Left ventricle myocardium superior (tissue), 1 donor: ENCODE results near the gene CCDC170. TPM values are rescaled to one million over a fixed set of nuclear protein-coding genes. Genes with fewer than 3 reads are reported as not detected.

Experiments
- ATAC-seq: fragments of 200-7000 bp; cut with Tn5 transposase; one replicate; pipeline ENCODE4 v1.9.1; 2020; ENCODE audit warnings: mild to moderate bottlenecking, moderate library complexity
- DNase-seq: peaks from one replicate; pipeline ENCODE4 v3.0.0-alpha.2; 2020
- intact Hi-C: fragments of 100-400 bp; cut with micrococcal nuclease; formaldehyde crosslinking; loops from one replicate; pipeline ENCODE4 v1.11.0; 2022
- total RNA-seq: library from RNA; stranded (reverse); fragmentation: NEBNext Ultra II Directional; extraction: Animal tissue kit (Norgen Biotek cat#: 25700); gene quantifications from one replicate; pipeline ENCODE4 v1.2.1, GENCODE V29; 2021
- donor health status: DM: no; HTN: yes; CAD: no; lungs with severe emphysema.

Gene CCDC170
- total RNA-seq, 1 donor from 2014 or later, result 0.47 TPM

DNA sequence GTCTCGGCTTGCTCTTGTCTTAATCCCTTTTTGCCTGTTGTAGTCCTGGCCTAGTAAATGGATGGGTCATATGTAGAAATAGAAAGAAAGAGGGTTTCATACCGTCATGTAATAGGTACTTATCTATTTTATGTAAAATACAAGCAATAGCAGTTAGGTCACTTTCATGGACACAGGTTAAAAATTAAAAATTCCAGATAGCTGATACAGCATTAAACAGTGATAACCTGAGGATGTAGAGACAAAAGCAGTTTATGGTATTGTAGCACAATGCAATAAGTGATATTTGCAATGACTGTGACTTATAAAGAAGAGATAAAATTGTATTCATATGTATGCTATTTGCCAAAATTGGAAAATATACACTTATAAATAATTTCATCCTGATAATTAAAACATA, 96.9 kb downstream of the CCDC170 start:
- DNase-seq (no peak), ATAC-seq (no peak)
- intact Hi-C loops, result no loop called here

DNA sequence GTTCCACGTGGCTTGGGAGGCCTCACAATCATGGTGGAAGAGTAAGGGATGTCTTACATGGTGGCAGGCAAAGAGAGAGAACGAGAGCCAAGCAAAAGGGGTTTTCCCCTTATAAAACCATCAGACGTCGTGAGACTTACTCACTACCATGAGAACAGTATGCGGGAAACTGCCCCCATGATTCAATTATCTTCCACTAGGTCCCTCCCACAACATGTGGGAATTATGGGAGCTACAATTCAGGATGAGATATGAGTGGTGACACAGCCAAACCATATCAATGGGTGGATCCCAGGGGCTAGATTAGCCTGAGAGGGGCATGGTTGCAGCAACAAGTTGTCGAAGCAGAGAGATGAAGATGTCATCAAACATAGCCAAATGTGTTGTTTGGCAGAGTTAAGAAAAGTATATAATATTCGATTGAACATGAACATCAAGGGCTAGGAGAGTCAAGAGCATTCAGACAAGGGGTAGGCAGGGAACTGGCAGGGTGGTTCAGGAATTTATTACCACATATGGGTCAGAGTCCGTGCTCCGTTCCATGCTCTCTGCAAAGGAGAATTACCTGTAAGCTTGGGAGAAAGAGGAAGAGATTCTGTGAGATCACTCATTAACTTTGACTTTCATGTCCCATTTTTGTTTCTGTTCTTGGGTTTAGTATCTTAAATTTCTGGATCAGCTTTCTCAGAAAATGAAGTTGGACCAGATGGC, 98.8 kb downstream of the CCDC170 start:
- DNase-seq, result no peak
- intact Hi-C loops, result no loop called here
- no peak for ATAC-seq

DNA sequence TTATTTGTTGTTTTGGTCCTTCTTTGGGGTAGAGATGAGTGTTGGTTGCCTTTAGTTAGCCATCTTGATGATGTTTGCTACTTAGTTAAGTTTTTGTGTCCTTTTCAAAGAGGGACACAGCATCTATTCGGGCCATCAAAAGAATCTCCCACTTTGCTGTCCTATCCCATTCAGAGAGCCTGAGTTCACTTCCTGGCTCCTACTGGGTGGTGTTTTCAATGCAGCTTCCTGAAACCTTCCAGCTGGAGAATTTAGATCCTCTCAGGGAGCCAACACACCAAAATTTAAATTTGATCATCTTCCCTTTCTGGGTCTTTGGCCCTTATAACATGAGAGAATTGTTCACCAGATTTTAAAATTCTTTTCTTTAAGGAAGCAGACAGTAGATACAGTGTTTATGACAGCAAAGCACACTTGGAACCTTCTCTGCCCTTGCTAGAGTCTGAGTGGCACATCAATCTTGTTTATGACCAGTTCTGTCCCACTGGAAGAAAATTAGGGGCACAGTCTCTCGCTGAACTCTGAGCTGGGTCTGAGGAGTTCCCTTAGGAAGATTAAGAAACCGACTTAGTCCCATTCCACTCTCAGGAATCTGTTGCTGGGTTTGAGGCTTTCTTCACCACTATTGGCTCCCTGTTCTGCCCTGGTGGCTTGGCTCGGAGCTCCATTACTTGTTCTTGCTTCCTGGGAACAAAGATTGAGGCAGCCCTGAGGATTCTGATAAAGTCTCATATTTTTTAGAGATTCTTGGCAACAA, 115.5 kb downstream of the CCDC170 start:
- ATAC-seq (peak; percentile 95), DNase-seq (peak; percentile 59)
- intact Hi-C loops, result no loop called here

DNA sequence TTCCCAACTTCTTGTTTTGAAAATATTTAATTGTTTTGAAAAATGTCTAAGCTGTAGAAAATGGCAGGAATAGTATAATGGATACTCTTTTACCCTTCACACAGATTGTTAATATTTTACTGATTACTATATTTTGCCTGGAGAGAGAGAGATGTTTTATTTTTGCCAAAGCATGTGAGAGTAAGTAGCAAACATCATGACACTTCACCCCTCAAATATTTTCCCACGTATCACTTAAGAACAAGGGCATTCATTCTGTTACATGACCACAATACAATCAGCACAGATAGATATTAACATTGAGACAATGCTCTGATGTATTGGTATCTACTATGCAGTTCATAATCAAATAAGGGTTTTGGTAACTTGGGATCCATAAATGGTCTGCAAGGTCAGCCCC, 116.5 kb downstream of the CCDC170 start:
- intact Hi-C loops, result no loop called here
- DNase-seq (no peak), ATAC-seq (no peak)

GRCh38 chr6:151614630-151615029, 120.8 kb downstream of the CCDC170 start:
- intact Hi-C loops, result no loop called here
- DNase-seq, result no peak
- peak; percentile 39 for ATAC-seq

DNA sequence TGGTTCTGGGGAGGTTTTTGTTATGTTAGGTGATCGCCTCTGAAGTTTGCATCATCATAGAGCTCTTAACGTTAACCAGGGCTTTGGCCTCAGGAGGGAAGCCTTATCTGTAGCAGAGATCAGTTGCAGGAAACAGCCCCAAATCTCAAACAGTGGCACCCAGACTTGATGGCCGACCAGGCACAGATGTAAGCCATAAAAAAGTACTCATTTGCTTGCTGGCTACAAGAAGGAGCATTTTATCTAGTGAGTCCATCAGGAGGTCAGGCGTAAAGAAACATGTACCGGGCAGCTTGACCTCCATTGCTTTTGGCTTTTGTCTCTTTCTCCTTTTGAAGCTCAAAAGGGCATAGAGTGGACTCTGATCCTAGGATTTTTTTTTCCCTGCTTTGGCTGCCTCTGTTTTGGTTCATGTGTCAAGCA, 122.3 kb downstream of the CCDC170 start:
- ATAC-seq (no peak), DNase-seq (no peak)
- intact Hi-C loops, result no loop called here

- ATAC-seq, result no peak
- intact Hi-C loops, result no loop called here
Measured at GRCh38 chr6:151616600-151616999, 122.8 kb downstream of the CCDC170 start.

DNA sequence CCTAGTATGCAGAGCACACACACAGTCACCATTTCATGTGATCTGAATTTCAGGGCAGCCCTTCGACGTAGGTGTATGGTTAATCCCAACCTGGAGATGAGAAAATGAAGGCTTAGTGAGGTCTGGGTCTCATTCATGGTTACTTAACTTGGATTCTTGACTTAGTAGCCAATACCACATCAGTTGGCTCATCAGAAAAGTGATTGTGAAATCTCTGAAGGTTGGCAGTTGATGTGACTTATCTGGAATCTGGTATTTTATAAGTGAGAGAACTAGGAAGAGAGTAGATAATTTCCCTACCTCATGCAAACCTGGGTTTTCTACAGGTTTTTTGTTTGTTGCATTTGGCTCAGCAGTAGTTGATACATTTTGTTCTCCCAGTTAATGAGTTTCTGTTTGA, 123.7 kb downstream of the CCDC170 start:
- intact Hi-C loops, result no loop called here
- DNase-seq, result no peak
- no peak for ATAC-seq

More at GRCh38 chr6:151616600-151616999, 122.8 kb downstream of the CCDC170 start:
- DNase-seq, result no peak

DNA sequence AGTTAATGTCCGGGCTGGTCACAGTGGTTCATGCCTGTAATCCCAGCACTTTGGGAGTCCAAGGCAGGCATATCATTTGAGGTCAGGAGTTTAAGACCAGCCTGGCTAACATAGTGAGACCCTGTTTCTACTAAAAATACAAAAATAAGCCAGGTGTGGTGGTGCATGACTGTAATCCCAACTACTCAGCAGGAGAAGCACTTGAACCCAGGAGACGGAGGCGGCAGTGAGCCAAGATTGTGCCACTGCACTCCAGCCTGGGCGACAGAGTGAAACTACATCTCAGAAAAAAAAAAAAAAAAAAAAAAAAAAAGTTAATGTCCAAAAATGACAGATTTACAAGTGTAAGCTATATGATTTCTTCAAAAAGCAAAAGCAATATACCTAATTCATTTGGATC, 124.9 kb downstream of the CCDC170 start:
- intact Hi-C loops, result no loop called here
- DNase-seq (no peak), ATAC-seq (no peak)

DNA sequence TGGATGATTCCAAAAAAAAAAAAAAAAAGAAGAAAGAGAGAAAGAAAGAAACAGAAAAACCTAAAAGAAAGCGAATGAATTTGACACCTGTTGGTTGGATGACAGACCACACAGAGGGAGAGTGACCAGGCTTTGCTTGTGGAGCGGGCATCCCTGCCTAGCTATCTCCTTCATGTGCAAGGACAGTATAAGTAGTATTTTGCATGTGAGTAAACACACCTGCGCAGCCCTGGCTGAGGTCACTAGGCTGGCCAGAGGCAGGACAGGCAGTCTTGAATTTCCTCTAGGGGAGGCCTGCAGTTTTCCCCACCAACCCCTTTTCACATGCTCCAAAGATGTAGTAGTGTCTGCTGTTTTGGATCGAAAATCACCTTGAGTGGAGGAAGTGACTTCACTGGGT, 126.4 kb downstream of the CCDC170 start:
- no peak for DNase-seq
- intact Hi-C loops, result no loop called here
- no peak for ATAC-seq

DNA sequence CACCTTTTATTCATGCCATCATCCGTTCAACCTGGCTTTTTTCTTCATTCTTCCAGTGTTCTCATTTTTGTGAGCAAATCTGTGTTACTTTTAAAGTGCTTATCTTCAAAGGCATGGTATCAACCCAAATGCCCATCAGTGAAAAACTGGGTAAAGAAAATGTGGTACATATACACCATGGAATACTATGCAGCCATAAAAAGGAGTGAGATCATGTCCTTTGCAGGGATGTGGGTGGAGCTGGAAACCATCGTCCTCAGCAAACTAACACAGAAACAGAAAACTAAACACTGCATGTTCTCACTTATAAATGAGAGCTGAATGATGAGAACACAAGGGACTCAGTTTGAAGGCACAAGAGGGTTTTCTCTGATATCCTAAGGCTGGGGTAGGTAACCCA, 130.3 kb downstream of the CCDC170 start:
- intact Hi-C loops, result no loop called here
- ATAC-seq (no peak), DNase-seq (no peak)

DNA sequence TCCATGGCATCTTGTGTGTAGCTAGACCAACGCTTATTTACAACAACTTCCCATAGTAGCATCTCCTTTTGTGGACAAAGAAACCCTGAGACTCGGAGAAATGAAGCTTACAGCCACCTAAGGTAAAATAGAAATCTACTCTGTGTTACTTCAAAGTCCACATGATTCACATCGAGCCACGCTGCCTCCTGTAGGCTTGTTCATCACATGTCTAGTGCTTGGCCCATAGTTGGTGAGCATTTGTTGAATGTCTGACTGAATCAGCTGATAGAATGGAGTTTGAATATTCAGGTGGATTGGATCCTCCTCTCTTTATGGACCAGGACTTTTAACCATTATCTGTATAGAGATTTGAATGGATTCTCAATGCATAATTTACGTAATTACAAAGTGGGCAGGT, 130.7 kb downstream of the CCDC170 start:
- DNase-seq, result no peak
- intact Hi-C loops, result no loop called here
- no peak for ATAC-seq

DNA sequence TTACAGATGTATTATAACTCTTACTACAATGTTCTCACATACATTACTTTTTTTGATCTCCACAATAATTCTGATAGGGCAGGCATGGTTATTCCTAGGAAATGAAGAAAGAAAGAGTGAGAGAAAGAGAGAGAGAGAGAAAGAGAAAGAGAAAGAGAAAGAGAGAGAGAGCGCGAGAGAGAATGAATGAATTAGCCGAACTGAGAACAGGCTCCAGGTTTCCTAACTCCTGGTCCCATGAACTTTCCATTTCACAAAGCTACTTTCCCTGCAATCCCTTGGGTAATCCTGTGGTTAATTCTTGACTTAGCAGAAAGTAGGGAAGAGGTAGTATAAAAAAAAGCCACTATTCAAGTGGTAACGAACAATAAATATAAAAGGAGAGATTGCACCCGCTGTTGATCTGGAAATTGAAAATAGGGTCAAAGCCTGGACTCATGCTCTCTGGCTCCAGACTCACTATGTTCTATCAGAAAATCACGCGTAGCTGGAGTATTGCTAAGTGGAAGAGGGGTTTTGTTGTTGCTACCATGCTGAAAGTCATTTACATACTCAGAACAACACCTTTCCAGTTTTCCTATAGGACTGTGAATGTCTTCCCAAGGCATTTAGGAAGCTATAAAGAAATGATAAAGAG, 131.2 kb downstream of the CCDC170 start:
- DNase-seq (no peak), ATAC-seq (no peak)
- intact Hi-C loops, result no loop called here

DNA sequence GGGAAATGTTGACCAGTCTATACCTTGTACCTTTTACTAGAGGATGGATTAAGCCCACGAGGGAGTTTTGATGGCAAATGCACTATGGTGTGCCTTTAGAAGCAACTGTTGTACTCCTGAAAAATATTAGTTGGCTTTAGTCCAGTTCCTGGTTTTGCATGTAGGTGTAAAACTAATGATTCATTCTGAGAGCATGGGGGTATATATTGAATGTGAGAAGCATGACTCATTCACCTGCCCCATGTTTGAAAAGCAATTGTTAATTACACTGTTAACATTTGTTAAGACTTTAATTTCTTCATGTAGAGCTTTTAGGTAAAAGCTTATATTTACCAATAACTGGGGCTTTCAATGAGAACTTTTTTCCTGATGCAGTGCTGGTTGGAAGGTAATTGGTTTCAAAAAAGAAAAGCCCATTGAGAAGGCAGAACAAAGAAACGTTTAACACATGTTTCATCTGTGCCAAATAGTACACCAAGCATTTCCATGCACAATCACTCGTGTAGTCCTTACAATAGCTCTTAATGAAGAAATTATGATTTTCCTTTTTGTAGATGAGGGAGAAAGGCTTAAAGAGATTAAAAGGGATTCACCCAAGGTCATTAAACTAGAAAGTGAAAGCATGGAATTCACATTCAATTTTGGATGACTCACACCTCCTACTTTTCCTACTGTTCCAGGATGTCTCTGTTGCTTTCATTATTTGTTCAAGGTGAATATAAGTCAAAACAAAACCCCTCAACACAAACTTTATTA, 134.1 kb downstream of the CCDC170 start:
- no peak for DNase-seq
- intact Hi-C loops, result no loop called here
- ATAC-seq, result no peak

DNA sequence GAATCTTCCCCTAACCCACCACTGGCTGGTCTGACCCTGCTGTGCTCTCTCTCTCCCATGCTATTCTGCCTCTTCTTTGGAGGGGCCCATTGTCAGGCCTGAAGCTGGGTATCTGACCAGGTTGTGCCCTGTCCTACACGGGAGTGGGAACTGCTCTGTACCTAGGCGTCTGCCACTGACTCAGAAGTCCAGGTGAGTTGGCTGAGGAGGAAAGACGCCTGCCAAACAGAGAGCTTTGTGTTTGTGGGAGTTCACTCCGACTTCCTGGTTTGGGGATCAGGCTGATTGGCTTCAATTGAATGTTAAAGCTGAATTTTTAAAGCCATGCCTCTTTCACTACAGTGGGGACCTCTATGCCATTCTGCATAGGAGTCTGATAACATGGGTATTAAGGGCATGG, 136.0 kb downstream of the CCDC170 start:
- intact Hi-C loops, result no loop called here
- ATAC-seq (no peak), DNase-seq (no peak)

DNA sequence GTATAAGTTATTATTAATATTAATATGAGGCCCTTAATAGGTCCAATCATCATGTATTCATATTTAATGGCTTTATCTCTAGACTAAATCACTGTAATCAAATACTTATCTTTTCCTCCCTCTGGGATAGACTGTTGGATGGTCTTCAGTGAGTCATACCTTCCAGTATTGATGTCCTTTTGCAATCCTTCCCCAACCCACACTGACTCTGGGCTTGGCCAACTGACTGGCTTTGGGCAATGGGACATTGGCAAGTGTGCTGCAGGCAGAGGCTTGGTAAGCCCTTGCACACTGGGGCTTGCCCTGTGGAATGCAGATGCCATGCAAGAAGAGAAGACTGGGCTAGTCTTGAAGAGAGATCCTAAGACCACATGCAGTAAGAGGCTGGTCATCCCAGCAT, 136.6 kb downstream of the CCDC170 start:
- intact Hi-C loops, result no loop called here
- DNase-seq (no peak), ATAC-seq (no peak)

DNA sequence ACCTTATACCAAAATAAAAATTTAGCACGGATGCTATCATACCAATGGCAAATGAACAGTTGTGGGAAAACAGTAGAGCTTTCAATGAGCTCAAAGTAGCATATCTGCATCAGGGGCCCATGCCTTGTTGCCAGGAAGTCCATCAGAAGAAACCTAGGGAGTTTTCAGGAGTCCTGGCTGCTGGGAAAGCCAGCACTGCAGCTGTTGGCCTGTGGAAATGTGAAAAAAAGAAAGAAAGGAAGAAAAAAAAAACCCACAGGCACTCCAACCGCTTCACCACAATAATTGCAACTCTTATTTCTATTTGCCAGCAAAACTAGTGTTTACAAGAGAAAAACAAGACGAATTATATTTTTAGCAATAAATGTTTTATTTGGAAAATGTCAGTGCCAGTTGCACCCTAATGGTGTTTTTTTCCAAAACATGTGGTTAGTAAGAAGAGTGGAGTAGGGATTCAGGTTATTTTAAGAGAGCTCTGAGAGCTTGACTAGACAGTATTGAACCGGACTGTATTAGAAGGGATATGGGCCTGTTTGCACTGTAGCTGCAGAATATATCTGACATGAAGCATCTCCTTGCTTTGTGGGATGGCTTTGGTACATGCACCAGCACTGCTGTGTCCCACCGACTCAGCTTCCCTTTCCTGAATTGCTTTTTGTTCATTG, 137.3 kb downstream of the CCDC170 start:
- intact Hi-C loops, result no loop called here
- ATAC-seq (peak; percentile 64), DNase-seq (no peak)

DNA sequence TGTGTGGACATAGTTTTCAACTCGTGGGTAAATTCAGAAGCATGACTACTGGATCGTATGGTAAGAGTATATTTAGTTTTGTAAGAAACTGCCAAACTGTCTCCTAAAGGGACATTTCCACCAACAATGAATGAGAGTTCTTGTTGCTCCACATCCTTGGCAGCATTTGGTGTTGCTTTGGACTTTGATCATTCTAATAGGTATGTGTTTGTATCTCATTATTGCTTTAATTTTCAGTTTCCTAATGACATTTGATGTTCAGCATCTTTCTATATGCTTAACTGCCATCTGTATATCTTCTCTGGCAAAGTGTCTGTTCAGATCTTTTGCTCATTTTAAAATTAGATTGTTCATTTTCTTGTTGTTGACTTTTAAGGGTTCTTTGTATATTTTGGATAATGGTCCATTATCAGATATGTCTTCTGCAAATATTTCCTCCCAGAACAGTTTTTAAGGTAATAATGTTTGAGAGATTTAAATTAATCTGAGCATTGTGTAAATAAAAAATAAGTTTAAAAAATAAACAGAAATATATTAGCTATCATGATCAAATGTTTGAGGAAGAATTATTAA, 138.7 kb downstream of the CCDC170 start:
- DNase-seq (no peak), ATAC-seq (no peak)
- intact Hi-C loops, result no loop called here
